HG03066 (cell line): ENCODE data around the gene HYAL3.
"Not testable (repeated sequence)": the region's sequence is repeated elsewhere in the genome, so short reads cannot be mapped to it uniquely, and the experiment has no call there.

Source experiments
- ATAC-seq: cut with Tn5 transposase; IDR thresholded peaks from one replicate; pipeline ENCODE4 v1.9.1; 2021; ENCODE audit warnings: low read depth; ENCODE audit not compliant: unreplicated experiment

The HYAL3 gene

GRCh38 chr3:50316657-50317242 is 17.5 kb upstream of the HYAL3 start:
- ATAC-seq = no peak

GRCh38 chr3:50314816-50315215 is 15.6 kb upstream of the HYAL3 start:
- ATAC-seq = no peak

DNA sequence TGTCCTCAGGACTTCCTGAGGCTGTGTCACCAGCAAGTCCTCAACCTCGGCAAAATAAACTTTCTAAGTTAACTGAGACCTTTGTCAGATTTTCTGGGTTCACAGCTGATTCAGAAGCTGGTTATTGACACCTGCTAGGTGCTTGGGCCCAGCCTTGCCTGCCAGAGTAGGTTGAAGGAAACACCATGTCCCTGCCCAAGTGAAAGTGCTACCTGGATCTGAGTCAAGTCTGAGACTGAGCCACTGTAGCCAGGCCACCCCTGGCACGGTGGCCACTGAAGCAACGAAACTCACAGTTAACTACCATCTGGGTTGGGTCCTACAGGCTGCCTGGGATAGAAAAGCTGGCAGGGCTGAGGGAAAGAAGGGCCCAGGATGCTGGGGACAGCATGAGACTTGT is 15.1 kb upstream of the HYAL3 start:
- no peak for ATAC-seq

DNA sequence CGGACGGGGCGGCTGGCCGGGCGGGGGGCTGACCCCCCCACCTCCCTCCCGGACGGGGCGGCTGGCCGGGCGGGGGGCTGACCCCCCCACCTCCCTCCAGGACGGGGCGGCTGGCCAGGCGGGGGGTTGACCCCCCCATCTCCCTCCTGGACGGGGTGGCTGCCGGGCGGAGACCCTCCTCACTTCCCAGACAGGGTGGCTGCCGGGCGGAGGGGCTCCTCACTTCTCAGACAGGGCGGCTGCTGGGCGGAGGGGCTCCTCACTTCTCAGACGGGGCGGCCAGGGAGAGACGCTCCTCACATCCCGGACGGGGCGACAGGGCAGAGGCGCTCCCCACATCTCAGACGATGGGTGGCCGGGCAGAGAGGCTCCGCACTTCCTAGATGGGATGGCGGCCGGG is 12.8 kb upstream of the HYAL3 start:
- not testable (repeated sequence) for ATAC-seq

- ATAC-seq = no peak
Measured at GRCh38 chr3:50304601-50305000, 5.4 kb upstream of the HYAL3 start.

GRCh38 chr3:50303013-50303815 is 4.0 kb upstream of the HYAL3 start, which contains the start of gene HYAL1:
TSS of gene HYAL1 (minus strand) at chr3:50303574. CDS start at chr3:50302956, 618 bp downstream.
- ATAC-seq = no peak

DNA sequence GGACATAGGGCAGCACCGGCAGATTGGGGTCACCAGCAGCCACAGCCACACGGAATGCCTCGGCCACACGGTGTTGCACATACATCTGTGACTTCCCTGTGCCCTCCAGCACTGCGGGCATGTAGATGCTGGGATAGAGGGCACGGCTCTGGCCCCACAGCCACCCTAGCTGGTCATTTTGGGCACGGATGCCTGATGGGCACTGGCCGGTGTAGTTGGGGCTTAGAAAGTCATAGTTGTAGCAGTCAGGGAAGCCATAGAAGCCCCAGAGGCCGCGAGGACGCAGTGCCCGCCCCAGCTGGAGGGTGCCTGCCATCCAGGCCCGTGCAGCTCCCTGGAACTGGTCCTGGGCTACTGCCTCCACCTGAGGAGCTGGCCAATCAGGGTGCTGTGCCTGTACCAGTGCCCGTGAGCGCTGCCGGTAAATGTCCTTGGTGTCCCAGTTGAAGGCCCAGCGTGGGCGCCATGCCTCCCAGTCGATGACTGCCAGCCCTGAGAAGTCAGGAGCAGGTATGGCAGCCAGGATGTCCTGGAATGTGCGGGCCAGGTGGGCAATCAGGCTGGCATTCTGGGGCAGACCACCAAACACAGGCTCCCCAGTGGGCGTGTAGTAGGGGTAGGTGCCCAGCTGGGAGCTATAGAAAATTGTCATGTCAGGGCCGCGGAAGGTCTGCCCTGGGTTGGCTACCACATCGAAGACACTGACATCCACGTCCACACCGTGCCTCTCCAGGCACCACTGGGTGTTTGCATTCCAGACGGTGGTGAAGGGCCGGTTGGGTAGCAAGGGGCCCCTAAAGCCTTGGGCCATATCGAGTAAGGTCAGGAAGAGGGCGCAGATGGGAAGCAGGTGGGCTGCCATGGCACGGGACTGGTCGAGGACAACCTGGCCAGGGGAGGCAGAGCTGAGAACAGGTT is 3.1 kb upstream of the HYAL3 start:
- ATAC-seq = no peak

DNA sequence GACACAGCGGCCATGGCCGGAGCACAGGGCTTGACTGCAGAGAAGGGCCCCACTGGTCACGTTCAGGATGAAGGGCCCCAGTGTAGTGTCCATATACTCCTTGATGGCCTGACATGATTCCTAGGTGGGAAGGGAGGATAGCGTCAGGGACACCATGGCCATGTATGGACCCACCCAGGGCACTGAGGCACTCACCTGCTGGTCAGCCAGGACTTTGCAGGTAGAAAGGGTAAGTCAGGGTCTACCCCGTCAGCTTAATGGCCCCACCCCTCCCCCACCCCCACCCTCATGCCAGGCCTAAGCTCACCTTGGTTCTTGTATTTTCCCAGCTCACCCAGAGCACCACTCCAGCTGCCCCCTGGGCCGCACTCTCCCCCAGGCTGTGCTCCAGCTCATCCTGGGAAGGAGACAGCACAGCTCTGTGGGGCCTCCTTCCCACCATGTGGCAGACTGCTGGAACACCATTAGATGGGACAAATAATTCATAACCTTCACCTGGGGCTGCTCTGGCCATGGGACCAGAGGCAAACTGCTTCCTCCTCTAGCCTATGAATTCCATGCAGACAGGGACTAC is 1.6 kb upstream of the HYAL3 start:
- ATAC-seq = no peak

DNA sequence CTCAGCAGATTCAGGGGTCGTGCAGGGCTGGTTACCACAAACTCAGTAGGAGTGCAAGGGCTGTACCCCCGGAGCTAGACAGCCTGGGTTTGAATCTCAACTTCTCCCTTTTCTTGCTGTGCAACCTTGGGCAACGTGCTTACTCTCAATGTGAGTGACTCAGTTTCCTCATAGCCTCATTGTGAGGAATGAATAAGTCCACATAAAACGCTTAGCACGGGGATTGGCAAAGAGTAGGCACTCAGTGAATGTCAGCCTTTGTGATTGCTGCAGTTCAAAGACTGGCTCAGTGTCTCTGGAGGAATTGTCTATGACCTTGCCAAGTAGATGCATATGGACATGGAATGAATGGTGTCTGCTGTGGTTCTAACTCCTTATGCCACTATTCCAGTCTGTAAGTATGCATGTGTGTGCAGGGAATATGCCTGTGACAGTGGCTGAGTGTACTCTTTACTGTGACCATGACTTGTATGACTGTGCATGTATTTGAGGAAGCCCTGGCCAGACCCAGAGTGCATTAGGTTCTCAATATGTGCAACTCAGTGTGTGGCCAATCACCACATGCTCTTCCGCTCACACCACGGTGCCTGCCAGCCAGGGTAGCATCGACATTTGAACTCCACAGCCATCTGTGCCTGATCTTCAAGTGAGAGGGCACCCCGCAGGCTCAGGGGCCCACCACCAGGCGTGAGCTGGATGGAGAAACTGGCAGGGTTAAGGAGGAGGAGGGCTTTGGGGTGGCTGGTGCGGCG is 900 bp upstream of the HYAL3 start:
- no peak for ATAC-seq

GRCh38 chr3:50299638-50299928 is 378 bp upstream of the HYAL3 start:
- no peak for ATAC-seq

- no peak for ATAC-seq
Measured at GRCh38 chr3:50297896-50298725, 1.1 kb downstream of the HYAL3 start.

- no peak for ATAC-seq
Measured at GRCh38 chr3:50297384-50297775, 1.8 kb downstream of the HYAL3 start.

GRCh38 chr3:50296721-50297383 is 2.4 kb downstream of the HYAL3 start:
- ATAC-seq = no peak

DNA sequence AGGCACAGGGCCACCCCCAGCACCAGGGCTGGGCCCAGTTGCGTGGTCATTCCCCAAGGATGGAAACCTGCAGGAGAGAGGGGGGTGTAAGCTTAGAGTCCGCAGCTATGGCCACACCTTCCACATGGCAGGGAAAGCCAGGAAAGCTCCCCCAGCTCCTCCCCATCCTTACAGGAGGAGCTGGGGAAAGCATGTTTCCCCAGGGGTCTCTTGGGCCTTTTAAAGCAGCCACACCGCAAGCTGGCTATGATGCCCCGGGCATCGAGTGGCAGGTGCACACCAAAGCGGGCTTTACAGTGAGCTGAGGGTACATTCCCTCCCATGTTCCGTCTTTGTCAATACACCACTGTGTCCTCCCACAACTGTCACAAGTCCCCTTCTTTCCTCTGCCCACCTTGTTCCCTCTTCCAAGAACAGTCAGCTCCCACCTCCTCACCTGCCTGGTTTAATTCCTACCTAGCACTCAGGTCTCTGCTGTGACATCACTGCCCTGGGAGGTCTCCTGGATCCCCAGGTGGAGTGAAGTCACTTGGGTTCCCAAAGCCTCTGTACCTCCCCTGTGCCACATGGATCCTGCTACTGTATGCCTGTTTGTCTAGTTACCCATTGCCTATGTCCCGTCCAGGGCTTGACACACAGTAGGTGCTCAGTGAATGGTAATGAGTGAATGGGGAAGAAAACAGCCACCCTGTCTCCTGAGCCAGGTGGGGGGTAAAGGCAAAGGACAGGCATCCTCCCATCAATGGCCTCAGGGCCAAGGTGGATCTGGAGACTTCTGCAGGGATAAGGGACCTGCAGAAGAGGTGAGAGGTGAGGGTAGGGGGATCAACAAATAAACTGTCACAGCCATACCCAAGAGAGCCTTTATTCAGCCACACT is 3.4 kb downstream of the HYAL3 start:
- no peak for ATAC-seq

- ATAC-seq = no peak
Measured at GRCh38 chr3:50294492-50295403, 4.5 kb downstream of the HYAL3 start.

DNA sequence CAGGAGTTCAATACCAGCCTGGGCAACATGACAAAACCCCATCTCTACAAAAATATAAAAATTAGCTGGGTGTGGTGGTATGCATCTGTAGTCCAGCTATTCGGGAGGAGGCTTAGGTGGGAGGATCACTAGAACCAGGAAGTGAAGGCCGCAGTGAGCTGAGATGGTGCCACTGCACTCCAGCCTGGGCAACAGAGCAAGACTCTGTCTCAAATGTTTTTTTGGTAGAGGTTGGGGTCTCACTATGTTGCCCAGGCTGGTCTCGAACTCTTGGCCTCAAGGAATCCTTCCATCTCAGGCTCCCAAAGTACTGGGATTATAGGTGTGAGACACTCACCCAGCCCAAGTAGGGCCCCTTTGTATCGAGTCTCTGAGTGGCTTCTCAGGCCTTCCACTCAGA is 5.1 kb downstream of the HYAL3 start:
- ATAC-seq = no peak
